ENCODE results near the gene MB21D2.

DNA sequence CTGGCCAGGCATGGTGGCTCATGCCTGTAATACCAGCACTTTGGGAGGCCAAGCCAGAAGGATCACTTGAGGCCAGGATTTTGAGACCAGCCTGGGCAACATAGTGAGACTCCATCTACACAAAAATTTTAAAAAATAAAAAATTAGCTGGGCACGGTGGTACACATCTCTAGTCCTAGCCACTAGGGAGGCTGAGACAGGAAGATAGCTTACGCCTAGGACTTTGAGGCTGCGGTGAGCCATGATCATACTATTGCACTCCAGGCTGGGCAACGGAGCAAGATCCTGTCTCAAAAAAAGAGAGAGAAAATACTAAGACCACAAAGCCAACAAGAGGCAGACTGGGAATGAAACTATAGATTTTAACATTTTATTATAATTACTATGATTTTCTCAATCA is 4.1 kb downstream of the MB21D2 start:
- TF ChIP-seq, protein P1, sequence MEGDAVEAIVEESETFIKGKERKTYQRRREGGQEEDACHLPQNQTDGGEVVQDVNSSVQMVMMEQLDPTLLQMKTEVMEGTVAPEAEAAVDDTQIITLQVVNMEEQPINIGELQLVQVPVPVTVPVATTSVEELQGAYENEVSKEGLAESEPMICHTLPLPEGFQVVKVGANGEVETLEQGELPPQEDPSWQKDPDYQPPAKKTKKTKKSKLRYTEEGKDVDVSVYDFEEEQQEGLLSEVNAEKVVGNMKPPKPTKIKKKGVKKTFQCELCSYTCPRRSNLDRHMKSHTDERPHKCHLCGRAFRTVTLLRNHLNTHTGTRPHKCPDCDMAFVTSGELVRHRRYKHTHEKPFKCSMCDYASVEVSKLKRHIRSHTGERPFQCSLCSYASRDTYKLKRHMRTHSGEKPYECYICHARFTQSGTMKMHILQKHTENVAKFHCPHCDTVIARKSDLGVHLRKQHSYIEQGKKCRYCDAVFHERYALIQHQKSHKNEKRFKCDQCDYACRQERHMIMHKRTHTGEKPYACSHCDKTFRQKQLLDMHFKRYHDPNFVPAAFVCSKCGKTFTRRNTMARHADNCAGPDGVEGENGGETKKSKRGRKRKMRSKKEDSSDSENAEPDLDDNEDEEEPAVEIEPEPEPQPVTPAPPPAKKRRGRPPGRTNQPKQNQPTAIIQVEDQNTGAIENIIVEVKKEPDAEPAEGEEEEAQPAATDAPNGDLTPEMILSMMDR (optimal IDR thresholded peaks at IDR 0.05 in 1 of 3, IDR thresholded peaks at IDR 0.05 in 1 of 3, conservative IDR thresholded peaks at IDR 0.05 in 1 of 3; ENCODE audit: extremely low read depth in 1 of 3, insufficient read depth in 2 of 3, low read length in 3 of 3) = no peak
- TF ChIP-seq EZH2 (IDR thresholded peaks at IDR 0.05; ENCODE audit: low read length) = no peak
